HCT116 (cell line): Measurements from ENCODE around the gene ADNP. TPM values are rescaled to one million over a fixed set of nuclear protein-coding genes. Genes with fewer than 3 reads are reported as not detected.
A peak's percentile ranks its signal among the peaks of the same experiment; 100 is the strongest.

Experiments
- ATAC-seq: fragments of 200-7000 bp; cut with Tn5 transposase; 2 replicates; pipeline ENCODE4 v1.9.1; 2020; ENCODE audit warnings: mild to moderate bottlenecking, moderate library complexity
- BruUV-seq: library from RNA; stranded (reverse); fragments of 400-500 nt; replicated peaks from 2 replicates; lab custom pipeline; 2021; lab: Mats Ljungman, UMichigan
- CTCF ChIA-PET: fragments of 300-600 bp; sonication (Branson Sonifier 250); formaldehyde crosslinking; loops from one replicate; lab custom pipeline; 2021; ENCODE audit warnings: antibody characterized with exemption; lab: Charles Lee
- POLR2A ChIA-PET: fragments of 300-600, 350-600 bp; sonication (Branson Sonifier 250); formaldehyde crosslinking; loops from one replicate; lab custom pipeline; 2021; ENCODE audit warnings: antibody characterized with exemption; lab: Charles Lee
- RAD21 ChIA-PET, 2 experiments: fragments of 300-600 bp; sonication (Branson Sonifier 250); formaldehyde crosslinking; loops; one replicate each; lab custom pipeline; 2023; ENCODE audit warnings: low total read pairs in 2 of 2; ENCODE audit not compliant: uncharacterized antibody in 2 of 2, unreplicated experiment in 2 of 2, low non-redundant PET in 1 of 2; lab: Charles Lee
- DNase-seq: peaks from one replicate; pipeline ENCODE4 v3.0.0-alpha.2; 2010; ENCODE audit warnings: low read depth, low spot score
- H2AFZ ChIP-seq: fragments of 200-600 bp; shearing (Covaris generic), sonication (generic); 2 replicates; pipeline ENCODE4 v1.6.1; 2017; ENCODE audit warnings: low read depth, mixed run types, mixed read lengths, antibody characterized with exemption, low read length; ENCODE audit not compliant: poor library complexity, severe bottlenecking
- H3K27ac ChIP-seq: 2 replicates; pipeline ENCODE4 v1.5.1; 2012; ENCODE audit warnings: low read depth, low read length
- H3K27me3 ChIP-seq: fragments of 200-600 bp; sonication (generic); 2 replicates; pipeline ENCODE4 v1.6.1; 2016; ENCODE audit warnings: mixed run types, low read length, mixed read lengths; ENCODE audit not compliant: insufficient read depth
- H3K36me3 ChIP-seq, 2 experiments: fragments of 200-500 bp in 1 of 2; fragments of 200-600 bp in 1 of 2; sonication (Bioruptor generic) in 1 of 2; sonication (generic) in 1 of 2; 2 replicates each; pipeline versions ENCODE4 v1.5.1 to v1.6.1; 2014 to 2016; ENCODE audit warnings: low read length in 2 of 2, inconsistent platforms in 1 of 2, mixed read lengths in 1 of 2, mixed run types in 1 of 2; ENCODE audit not compliant: insufficient read depth in 2 of 2, control insufficient read depth in 1 of 2
- H3K4me1 ChIP-seq, 2 experiments: fragments of 200-600 bp in 1 of 2; sonication (generic) in 1 of 2; 2 replicates each; pipeline versions ENCODE4 v1.5.1 to v1.6.1; 2012 to 2017; ENCODE audit warnings: low read length in 2 of 2, inconsistent platforms in 1 of 2, mild to moderate bottlenecking in 1 of 2, mixed read lengths in 1 of 2, mixed run types in 1 of 2, moderate library complexity in 1 of 2; ENCODE audit not compliant: insufficient read depth in 2 of 2, control insufficient read depth in 1 of 2
- H3K4me2 ChIP-seq: fragments of 200-600 bp; sonication (generic); 2 replicates; pipeline ENCODE4 v1.6.1; 2017; ENCODE audit warnings: mixed run types, low read length, mixed read lengths
- H3K4me3 ChIP-seq, 2 experiments: fragments of 200-600 bp in 1 of 2; sonication (generic) in 1 of 2; replicated peaks in 1 of 2; 2 replicates each; pipeline ENCODE4 v1.5.1; 2011 to 2016; ENCODE audit warnings: low read length in 2 of 2, control low read depth in 1 of 2, low read depth in 1 of 2, mild to moderate bottlenecking in 1 of 2, mixed read lengths in 1 of 2, mixed run types in 1 of 2
- H3K79me2 ChIP-seq: fragments of 200-600 bp; sonication (generic); 2 replicates; pipeline ENCODE4 v1.6.1; 2017; ENCODE audit warnings: mild to moderate bottlenecking, mixed run types, low read length, moderate library complexity, mixed read lengths; ENCODE audit not compliant: insufficient read depth
- H3K9ac ChIP-seq: fragments of 200-600 bp; sonication (generic); 2 replicates; pipeline ENCODE4 v1.6.1; 2016; ENCODE audit warnings: low read length, mixed read lengths
- H3K9me2 ChIP-seq: fragments of 200-600 bp; sonication (generic), shearing (Covaris generic); 2 replicates; pipeline ENCODE4 v1.6.1; 2017; ENCODE audit warnings: mixed run types, mild to moderate bottlenecking, moderate library complexity; ENCODE audit not compliant: insufficient read depth
- H3K9me3 ChIP-seq, 2 experiments: fragments of 200-500 bp in 1 of 2; fragments of 200-600 bp in 1 of 2; sonication (Bioruptor generic) in 1 of 2; sonication (generic) in 1 of 2; 2 replicates each; pipeline ENCODE4 v1.6.1; 2014 to 2017; ENCODE audit warnings: low read length in 2 of 2, mixed read lengths in 2 of 2, inconsistent platforms in 1 of 2, low read depth in 1 of 2, mild to moderate bottlenecking in 1 of 2, mixed run types in 1 of 2, moderate library complexity in 1 of 2; ENCODE audit not compliant: control insufficient read depth in 1 of 2, insufficient read depth in 1 of 2
- H4K20me1 ChIP-seq: fragments of 200-600 bp; sonication (generic), shearing (Covaris generic); 2 replicates; pipeline ENCODE4 v1.6.1; 2017; ENCODE audit warnings: mixed run types, mild to moderate bottlenecking, moderate library complexity; ENCODE audit not compliant: insufficient read depth
- CEBPB ChIP-seq: IDR thresholded peaks from 2 replicates; pipeline ENCODE4 v1.6.1; 2012; ENCODE audit warnings: low read depth
- ELF1 ChIP-seq: IDR thresholded peaks from 2 replicates; pipeline ENCODE4 v1.6.1; 2012; ENCODE audit warnings: low read depth, borderline replicate concordance
- EZH2phosphoT487 ChIP-seq: fragments of 200-600 bp; IDR thresholded peaks from 2 replicates; pipeline ENCODE4 v1.6.1; 2018; ENCODE audit warnings: antibody characterized with exemption, borderline replicate concordance
- FOSL1 ChIP-seq: IDR thresholded peaks from 2 replicates; pipeline ENCODE4 v1.6.1; 2012; ENCODE audit warnings: low read depth
- POLR2A ChIP-seq: IDR thresholded peaks from 2 replicates; pipeline ENCODE4 v1.7.0; 2011; ENCODE audit warnings: borderline replicate concordance; ENCODE audit not compliant: insufficient read depth, insufficient read length; ENCODE audit errors: extremely low read depth
- REST ChIP-seq: IDR thresholded peaks from 2 replicates; pipeline ENCODE4 v1.6.1; 2012; ENCODE audit warnings: low read depth
- SP1 ChIP-seq: IDR thresholded peaks from 2 replicates; pipeline ENCODE4 v1.6.1; 2012; ENCODE audit warnings: low read depth
- SRF ChIP-seq: IDR thresholded peaks from 2 replicates; pipeline ENCODE4 v1.6.1; 2012; ENCODE audit warnings: low read depth
- YY1 ChIP-seq: IDR thresholded peaks from 2 replicates; pipeline ENCODE4 v1.6.1; 2011; ENCODE audit warnings: low read length, low read depth, moderate library complexity, mild to moderate bottlenecking; ENCODE audit not compliant: insufficient replicate concordance; ENCODE audit errors: extremely low read depth
- intact Hi-C: fragments of 100-400 bp; cut with micrococcal nuclease; formaldehyde crosslinking; loops from 2 replicates; pipeline ENCODE4 v1.10.0; 2022
- total RNA-seq: library from RNA; stranded (reverse); gene quantifications from one replicate; pipeline ENCODE4 v1.2.1, GENCODE V29; 2021; ENCODE audit not compliant: unreplicated experiment
- TF ChIP-seq, protein P1 (sequence below): IDR thresholded peaks from 2 replicates; pipeline ENCODE4 v1.6.1; 2012
- TF ChIP-seq, protein P2 (sequence below), 3 experiments: fragments of 200-600 bp in 1 of 3; sonication (generic) in 1 of 3; IDR thresholded peaks in 2 of 3; conservative IDR thresholded peaks in 1 of 3; 2 replicates each; pipeline ENCODE4 v1.5.1; 2012 to 2017; ENCODE audit warnings: low read depth in 2 of 3, low read length in 2 of 3, antibody characterized with exemption in 1 of 3, borderline replicate concordance in 1 of 3, control low read depth in 1 of 3, mild to moderate bottlenecking in 1 of 3, mixed read lengths in 1 of 3, mixed run types in 1 of 3, moderate library complexity in 1 of 3; ENCODE audit not compliant: insufficient read depth in 1 of 3
- TF ChIP-seq, protein P3 (sequence below): IDR thresholded peaks from 2 replicates; pipeline ENCODE4 v1.6.1; 2011; ENCODE audit warnings: mild to moderate bottlenecking, low read length, moderate library complexity; ENCODE audit not compliant: insufficient replicate concordance; ENCODE audit errors: extremely low read depth

Gene ADNP
- total RNA-seq, 1 experiment from 2014 or later: 85.9 TPM

- no peak overlapping the region for H3K9ac ChIP-seq
- no peaks in the 10 kb centered on the region for H3K9me2 ChIP-seq
- peaks cover 62% of the 10 kb centered on the region; the same call in 1 of the 2 replicates for H4K20me1 ChIP-seq
- no peak overlapping the region for H3K27ac ChIP-seq
- H2AFZ ChIP-seq: no peak overlapping the region
- H3K4me3 ChIP-seq: no peak overlapping the region
- peak; percentile 64 for ATAC-seq
- no peak for DNase-seq
- intact Hi-C loops: no loop called here
- BruUV-seq: no TSS peak
- TF ChIP-seq, protein P1, sequence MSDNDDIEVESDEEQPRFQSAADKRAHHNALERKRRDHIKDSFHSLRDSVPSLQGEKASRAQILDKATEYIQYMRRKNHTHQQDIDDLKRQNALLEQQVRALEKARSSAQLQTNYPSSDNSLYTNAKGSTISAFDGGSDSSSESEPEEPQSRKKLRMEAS: no peak
- TF ChIP-seq SP1 (no peak), SRF (no peak), REST (no peak), POLR2A (no peak)
- H3K4me2 ChIP-seq: no peak overlapping the region
- H3K36me3 ChIP-seq: peaks cover 7 to 17% of the 10 kb centered on the region in 2 experiments; a peak in 1 of 4 replicates
- no peaks in the 10 kb centered on the region for H3K9me3 ChIP-seq
- peaks cover 100% of the 10 kb centered on the region for H3K79me2 ChIP-seq
- ChIA-PET CTCF (interaction anchor here (1.4 to 2.8 kb wide), 2 partner anchors 13 kb away, joined by 3 to 9 read pairs; no protein-coding TSS in a partner anchor), POLR2A (interaction anchor here (1.1 kb wide), 1 partner anchor 15 kb away, joined by 5 read pairs; the partner anchor contains the start of gene ADNP), RAD21 (no interaction called here)
- no peaks in the 10 kb centered on the region for H3K27me3 ChIP-seq
- peaks cover 0 to 14% of the 10 kb centered on the region in 2 experiments; a peak in 2 of 4 replicates for H3K4me1 ChIP-seq
These were observed 15.0 kb downstream of the ADNP start for GRCh38 chr20:50916257-50916656.

DNA sequence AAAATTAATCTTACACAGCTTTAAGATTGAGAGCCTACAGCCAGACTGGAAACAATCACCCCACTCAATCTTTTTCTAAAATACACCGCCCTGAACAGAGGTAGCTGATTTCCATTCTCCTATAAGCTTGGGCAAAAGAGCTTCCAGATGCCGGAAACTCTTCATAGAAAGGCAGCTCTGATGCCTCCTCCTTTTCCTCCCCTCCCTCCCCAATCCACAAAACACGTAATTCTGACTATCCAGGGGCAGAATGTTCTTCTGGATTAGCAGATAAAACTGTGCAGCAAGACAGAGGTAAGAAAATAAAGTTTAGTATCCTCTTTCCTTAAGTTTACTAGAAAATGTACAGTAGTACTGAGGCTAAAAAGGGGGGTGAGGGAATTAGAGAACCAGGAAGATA, 15.8 kb downstream of the ADNP start:
- Histone ChIP-seq H3K9me3 (no peaks in the 10 kb centered on the region), H3K9ac (no peak overlapping the region), H4K20me1 (peaks cover 61% of the 10 kb centered on the region; the same call in 1 of the 2 replicates), H3K27ac (no peak overlapping the region), H3K9me2 (no peaks in the 10 kb centered on the region), H3K79me2 (peaks cover 100% of the 10 kb centered on the region), H3K27me3 (no peaks in the 10 kb centered on the region), H3K4me2 (no peak overlapping the region), H3K4me1 (peaks cover 0 to 14% of the 10 kb centered on the region in 2 experiments; a peak in 2 of 4 replicates), H3K4me3 (no peak overlapping the region), H3K36me3 (peaks cover 10 to 19% of the 10 kb centered on the region in 2 experiments; a peak in 1 of 4 replicates), H2AFZ (no peak overlapping the region)
- no peak for ATAC-seq
- BruUV-seq: no TSS peak
- ChIA-PET RAD21 (no interaction called here), CTCF (interaction anchor here (2.8 kb wide), 1 partner anchor 14 kb away, joined by 9 read pairs; no protein-coding TSS in a partner anchor), POLR2A (no interaction called here)
- DNase-seq: no peak
- intact Hi-C loops: no loop called here
- TF ChIP-seq, protein P2, sequence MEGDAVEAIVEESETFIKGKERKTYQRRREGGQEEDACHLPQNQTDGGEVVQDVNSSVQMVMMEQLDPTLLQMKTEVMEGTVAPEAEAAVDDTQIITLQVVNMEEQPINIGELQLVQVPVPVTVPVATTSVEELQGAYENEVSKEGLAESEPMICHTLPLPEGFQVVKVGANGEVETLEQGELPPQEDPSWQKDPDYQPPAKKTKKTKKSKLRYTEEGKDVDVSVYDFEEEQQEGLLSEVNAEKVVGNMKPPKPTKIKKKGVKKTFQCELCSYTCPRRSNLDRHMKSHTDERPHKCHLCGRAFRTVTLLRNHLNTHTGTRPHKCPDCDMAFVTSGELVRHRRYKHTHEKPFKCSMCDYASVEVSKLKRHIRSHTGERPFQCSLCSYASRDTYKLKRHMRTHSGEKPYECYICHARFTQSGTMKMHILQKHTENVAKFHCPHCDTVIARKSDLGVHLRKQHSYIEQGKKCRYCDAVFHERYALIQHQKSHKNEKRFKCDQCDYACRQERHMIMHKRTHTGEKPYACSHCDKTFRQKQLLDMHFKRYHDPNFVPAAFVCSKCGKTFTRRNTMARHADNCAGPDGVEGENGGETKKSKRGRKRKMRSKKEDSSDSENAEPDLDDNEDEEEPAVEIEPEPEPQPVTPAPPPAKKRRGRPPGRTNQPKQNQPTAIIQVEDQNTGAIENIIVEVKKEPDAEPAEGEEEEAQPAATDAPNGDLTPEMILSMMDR (IDR thresholded peaks at IDR 0.05 in 2 of 3, conservative IDR thresholded peaks at IDR 0.05 in 1 of 3; ENCODE audit: borderline replicate concordance in 1 of 3, insufficient read depth in 1 of 3, low read depth in 2 of 3, low read length in 2 of 3): no peak
- no peak for TF ChIP-seq ELF1
- no peak for TF ChIP-seq FOSL1
- TF ChIP-seq EZH2phosphoT487: no peak
- no peak for TF ChIP-seq YY1
- TF ChIP-seq, protein P3, sequence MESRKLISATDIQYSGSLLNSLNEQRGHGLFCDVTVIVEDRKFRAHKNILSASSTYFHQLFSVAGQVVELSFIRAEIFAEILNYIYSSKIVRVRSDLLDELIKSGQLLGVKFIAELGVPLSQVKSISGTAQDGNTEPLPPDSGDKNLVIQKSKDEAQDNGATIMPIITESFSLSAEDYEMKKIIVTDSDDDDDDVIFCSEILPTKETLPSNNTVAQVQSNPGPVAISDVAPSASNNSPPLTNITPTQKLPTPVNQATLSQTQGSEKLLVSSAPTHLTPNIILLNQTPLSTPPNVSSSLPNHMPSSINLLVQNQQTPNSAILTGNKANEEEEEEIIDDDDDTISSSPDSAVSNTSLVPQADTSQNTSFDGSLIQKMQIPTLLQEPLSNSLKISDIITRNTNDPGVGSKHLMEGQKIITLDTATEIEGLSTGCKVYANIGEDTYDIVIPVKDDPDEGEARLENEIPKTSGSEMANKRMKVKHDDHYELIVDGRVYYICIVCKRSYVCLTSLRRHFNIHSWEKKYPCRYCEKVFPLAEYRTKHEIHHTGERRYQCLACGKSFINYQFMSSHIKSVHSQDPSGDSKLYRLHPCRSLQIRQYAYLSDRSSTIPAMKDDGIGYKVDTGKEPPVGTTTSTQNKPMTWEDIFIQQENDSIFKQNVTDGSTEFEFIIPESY: no peak
- no peak for TF ChIP-seq CEBPB
